ENCODE data around the gene ADGRG3. TPM values are rescaled to one million over a fixed set of nuclear protein-coding genes. Genes with fewer than 3 reads are reported as not detected.

ADGRG3 gene
- total RNA-seq, 1 donor from 2014 or later = not detected

GRCh38 chr16:57653936-57654335, 14.2 kb upstream of the ADGRG3 start:
- H3K27me3 ChIP-seq = no peaks in the 10 kb centered on the region
- DNase-seq (ENCODE audit: low spot score in 2 of 2) = no peak
- no peak overlapping the region for H3K27ac ChIP-seq
- H3K36me3 ChIP-seq = no peaks in the 10 kb centered on the region
- H3K4me3 ChIP-seq = no peak overlapping the region
- no peaks in the 10 kb centered on the region for H3K9me3 ChIP-seq
- no peak for TF ChIP-seq CTCF (IDR thresholded peaks at IDR 0.05)
- intact Hi-C loops (cut with DNase I) = no loop called here
- no peaks in the 10 kb centered on the region for H3K4me1 ChIP-seq

GRCh38 chr16:57656342-57656955, 11.7 kb upstream of the ADGRG3 start:
- Histone ChIP-seq H3K4me1 (no peaks in the 10 kb centered on the region), H3K27ac (no peak overlapping the region), H3K9me3 (no peaks in the 10 kb centered on the region), H3K27me3 (no peaks in the 10 kb centered on the region), H3K36me3 (no peaks in the 10 kb centered on the region), H3K4me3 (no peak overlapping the region)
- no peak for DNase-seq (ENCODE audit: low spot score in 2 of 2)
- intact Hi-C loops (cut with DNase I) = no loop called here
- TF ChIP-seq CTCF (IDR thresholded peaks at IDR 0.05) = no peak

GRCh38 chr16:57657228-57657627, 10.9 kb upstream of the ADGRG3 start:
- no peaks in the 10 kb centered on the region for H3K9me3 ChIP-seq
- DNase-seq (ENCODE audit: low spot score in 2 of 2) = no peak
- intact Hi-C loops (cut with DNase I) = no loop called here
- no peaks in the 10 kb centered on the region for H3K4me1 ChIP-seq
- no peaks in the 10 kb centered on the region for H3K36me3 ChIP-seq
- TF ChIP-seq CTCF (IDR thresholded peaks at IDR 0.05) = no peak
- H3K27me3 ChIP-seq = no peaks in the 10 kb centered on the region
- H3K4me3 ChIP-seq = no peak overlapping the region
- H3K27ac ChIP-seq = no peak overlapping the region

GRCh38 chr16:57658130-57658877, 9.8 kb upstream of the ADGRG3 start:
- Histone ChIP-seq H3K4me3 (no peak overlapping the region), H3K9me3 (no peaks in the 10 kb centered on the region), H3K4me1 (no peaks in the 10 kb centered on the region), H3K27ac (no peak overlapping the region), H3K36me3 (no peaks in the 10 kb centered on the region), H3K27me3 (no peaks in the 10 kb centered on the region)
- TF ChIP-seq CTCF (IDR thresholded peaks at IDR 0.05) = no peak
- no peak for DNase-seq (ENCODE audit: low spot score in 2 of 2)
- intact Hi-C loops (cut with DNase I) = no loop called here

GRCh38 chr16:57658878-57659674, 9.0 kb upstream of the ADGRG3 start:
- Histone ChIP-seq H3K27ac (no peak overlapping the region), H3K4me3 (no peak overlapping the region), H3K9me3 (no peaks in the 10 kb centered on the region), H3K4me1 (no peaks in the 10 kb centered on the region), H3K36me3 (no peaks in the 10 kb centered on the region), H3K27me3 (no peaks in the 10 kb centered on the region)
- no peak for DNase-seq (ENCODE audit: low spot score in 2 of 2)
- TF ChIP-seq CTCF (IDR thresholded peaks at IDR 0.05) = no peak
- intact Hi-C loops (cut with DNase I) = no loop called here

All from ascending aorta (tissue), 2 donors.